GM20431 (cell line): ENCODE measurements around the gene F12.

Source experiments
- in situ Hi-C: fragments of 300-500 bp; cut with MseI, MboI; formaldehyde crosslinking; loops from one replicate; pipeline ENCODE4 v1.15.0; 2020; ENCODE audit warnings: low sequenced_read_pairs; ENCODE audit not compliant: unreplicated experiment

F12 gene

DNA sequence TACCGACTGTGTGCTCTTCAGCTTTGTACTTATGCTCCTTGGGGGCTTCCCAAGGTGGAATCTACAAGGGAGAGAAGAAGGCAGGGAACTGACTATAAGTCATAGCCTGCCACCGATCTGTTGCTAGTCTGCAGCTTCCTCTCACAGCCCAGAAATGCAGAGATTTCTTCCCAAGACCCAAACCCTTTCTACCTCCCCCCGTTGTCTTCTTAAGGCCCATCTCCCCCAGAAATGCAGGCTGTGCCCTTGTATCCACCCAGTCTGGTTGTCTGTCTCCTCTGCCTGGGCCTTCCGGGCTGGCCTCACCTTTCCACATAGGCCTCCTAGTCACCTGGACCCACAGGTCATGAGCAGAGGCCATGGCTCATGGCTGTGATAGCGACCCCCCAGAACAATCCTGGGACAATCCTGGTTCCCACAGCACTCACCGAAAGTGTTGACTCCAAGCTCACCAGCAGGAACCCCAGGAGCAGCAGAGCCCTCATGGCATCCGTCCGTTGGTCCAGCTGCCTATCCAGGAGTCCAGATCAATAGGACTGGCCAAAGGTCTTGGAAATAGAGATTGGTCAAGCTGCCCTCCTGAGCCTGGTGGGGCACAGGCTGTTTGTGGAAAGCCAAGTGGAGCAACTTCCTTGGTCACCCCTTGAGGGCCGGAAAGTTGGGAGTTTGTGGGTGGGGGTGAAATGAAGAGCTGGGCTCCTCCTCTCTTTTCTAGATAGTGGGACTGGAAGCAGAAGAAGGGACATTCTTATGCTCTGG is at the start of gene F12:
Gene F12 (minus strand): TSS at position 522 of the 759 bp plus-strand sequence. CDS start 37 bp downstream, at position 485.
- in situ Hi-C loops = loop anchor here (10.0 kb wide), 1 partner anchor 46 kb away; no protein-coding TSS in a partner anchor

DNA sequence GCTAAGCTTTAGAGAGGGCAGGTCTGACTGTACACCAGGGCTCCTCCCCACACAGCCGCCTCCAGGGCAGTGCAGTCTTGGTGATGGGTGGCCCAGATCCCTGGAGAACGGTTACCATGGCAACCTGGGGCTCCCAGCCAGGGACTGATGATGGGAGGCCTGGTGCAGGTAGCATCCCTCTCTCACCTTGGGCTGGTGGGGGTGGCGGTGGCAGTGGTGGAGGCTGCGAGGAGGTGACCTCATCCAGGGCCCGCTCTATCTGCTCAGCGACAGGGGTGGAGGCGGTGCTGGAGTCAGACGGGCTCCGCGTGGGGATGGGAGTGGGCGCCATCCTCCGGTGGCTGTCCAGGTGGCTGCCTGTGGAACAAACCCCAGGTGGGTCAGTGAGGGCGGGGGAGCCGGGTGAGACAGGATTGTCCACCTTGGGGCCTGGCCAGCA is 49.6 kb upstream of the F12 start:
- in situ Hi-C loops = loop anchor here (10.0 kb wide), 1 partner anchor 54 kb away; the partner anchor contains the start of genes F12 and PFN3

DNA sequence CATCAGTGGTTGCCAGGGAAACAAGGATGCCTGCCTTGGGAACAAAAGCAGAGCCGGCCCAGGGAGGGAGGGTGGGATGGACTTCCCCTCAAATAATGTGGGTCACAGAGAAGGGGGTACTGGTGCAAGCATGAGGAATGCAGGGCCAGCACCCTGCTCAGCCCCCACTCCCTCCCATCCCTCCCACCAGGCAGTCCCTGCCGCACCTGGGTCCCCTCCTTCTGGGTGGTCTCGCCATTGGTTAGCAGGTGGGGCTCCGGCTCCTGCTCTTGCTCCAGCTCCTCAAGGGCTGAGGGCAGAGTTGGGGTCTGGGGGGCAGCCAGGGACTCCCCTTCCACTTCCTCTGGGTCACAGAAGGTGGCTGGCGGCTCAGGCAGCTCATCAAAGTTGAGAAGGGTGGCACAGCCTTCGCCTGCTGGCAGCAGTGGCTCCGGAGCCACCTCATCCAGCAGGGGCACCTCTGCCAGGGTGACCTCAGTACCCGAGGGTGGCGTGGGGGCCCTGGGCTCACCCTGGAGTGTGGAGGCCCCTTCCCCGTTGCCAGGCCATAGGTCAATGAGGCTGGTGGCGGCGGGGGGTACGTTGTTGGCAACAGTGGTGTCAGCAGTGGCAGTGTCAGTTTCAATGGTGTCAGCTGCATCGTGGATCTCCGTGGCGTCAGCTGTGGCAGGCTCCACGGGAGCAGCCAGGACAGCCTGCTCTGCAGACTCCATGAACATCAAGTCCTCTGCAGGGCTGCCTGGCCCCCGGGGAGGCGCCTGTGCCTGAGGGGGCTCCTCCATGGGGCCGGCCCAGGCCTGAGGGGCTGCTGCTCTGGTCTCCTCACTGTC is 48.7 kb upstream of the F12 start:
- in situ Hi-C loops = loop anchor here (10.0 kb wide), 1 partner anchor 53 kb away; the partner anchor contains the start of genes F12 and PFN3

DNA sequence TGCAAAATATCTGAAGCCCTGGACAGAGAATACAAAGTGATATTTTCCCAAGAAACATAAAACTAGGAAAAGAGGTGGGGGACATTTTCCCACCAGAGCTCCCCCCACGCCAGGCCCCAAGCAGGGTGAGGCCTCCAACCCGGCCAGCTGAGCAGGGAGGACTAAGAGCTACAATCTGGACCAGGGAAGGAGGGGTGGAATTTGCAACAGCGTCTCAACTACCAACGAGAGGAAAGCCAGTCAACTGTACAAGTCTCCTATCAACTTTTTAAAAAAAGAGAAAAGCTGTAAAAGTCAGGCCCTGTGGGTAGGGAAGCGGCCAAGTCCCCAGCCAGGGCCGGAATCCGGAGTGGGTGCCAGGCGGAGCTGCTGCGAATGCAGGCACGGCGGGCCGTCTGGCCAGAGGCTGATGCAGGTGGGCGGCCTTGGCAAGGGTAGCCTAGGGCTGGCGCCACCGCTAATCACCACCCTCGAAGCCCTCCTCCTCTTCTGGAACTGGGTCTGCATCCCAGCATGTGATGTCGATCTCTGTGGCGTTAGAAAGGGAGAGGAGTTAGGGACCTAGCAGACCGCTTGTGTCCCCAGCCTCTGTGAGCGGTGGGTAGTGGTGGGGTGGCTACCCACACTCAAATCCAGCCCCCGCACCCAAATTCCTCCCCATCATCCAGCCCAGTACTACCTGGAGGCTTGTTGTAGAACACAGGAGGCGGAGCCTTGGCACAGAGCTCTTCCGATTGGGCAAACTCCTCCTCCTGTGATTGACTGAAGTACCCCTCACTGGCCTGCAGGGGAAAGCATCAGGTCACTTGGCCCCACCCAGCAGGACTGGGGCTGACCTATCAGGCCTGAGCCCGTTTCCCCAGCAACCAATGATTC is 47.9 kb upstream of the F12 start:
- in situ Hi-C loops = loop anchor here (10.0 kb wide), 1 partner anchor 52 kb away; the partner anchor contains the start of genes F12 and PFN3

DNA sequence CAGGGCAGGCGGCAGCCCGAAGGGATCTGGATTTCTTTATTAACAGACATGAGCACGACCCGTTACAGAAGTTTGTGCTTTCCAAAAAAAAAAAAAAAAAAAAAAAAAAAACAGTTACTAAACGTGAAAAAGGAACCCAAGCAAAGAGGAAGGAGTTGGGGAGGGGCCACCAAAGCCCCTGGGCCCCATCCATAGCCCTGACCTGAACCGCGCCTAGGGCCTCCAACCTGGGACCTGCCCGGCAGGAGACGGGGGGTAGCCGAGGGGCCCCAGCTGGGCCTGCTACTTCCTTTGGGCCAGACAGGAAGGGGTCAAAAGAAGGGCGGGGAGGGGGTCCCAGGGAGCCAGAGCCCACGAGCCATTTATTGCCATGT is 47.2 kb upstream of the F12 start:
- in situ Hi-C loops = loop anchor here (10.0 kb wide), 1 partner anchor 52 kb away; the partner anchor contains the start of genes F12 and PFN3

DNA sequence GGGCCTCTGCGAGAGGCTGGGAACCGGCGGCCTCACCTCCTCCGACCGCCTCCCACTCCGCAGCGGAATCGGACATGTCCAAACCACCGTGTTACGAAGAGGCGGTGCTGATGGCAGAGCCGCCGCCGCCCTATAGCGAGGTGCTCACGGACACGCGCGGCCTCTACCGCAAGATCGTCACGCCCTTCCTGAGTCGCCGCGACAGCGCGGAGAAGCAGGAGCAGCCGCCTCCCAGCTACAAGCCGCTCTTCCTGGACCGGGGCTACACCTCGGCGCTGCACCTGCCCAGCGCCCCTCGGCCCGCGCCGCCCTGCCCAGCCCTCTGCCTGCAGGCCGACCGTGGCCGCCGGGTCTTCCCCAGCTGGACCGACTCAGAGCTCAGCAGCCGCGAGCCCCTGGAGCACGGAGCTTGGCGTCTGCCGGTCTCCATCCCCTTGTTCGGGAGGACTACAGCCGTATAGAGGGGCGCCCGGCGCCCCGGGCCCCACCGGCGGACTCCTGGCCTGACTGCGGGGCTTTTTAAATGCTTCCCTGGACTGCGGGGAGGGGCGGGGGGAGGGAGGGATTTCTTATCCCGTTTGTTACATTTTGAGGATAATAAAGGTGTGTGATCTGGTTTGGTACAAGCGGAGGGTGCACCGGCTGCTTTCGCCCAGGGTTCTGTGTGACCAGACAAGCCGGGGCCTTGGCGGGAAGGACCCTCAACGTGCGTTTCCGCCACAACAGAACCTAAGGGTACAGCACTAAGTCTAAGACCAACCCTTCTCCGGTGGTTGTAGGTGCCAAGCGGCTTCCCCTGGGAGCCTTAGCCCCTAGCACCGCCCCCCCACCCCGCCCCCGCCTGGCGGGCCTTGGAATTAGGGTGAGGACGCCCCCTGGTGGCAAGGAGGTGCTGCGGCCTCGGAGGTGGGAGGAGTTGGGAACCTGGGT is 46.6 kb upstream of the F12 start:
- in situ Hi-C loops = loop anchor here (10.0 kb wide), 1 partner anchor 51 kb away; the partner anchor contains the start of genes F12 and PFN3

DNA sequence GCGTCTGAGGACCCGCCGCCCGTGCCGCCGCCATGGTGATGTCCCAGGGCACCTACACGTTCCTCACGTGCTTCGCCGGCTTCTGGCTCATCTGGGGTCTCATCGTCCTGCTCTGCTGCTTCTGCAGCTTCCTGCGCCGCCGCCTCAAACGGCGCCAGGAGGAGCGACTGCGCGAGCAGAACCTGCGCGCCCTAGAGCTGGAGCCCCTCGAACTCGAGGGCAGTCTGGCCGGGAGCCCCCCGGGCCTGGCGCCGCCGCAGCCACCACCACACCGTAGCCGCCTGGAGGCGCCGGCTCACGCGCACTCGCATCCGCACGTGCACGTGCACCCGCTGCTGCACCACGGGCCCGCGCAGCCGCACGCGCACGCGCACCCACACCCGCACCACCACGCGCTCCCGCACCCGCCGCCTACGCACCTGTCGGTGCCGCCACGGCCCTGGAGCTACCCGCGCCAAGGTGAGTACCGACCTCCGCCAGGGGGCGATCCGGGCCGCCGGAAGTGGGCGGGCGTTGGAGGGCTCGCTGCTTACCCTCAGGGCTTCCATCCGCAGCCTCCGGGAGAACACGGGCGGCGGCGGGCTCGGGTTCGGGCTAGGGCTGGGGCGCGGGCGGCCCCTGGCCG is 45.8 kb upstream of the F12 start:
- in situ Hi-C loops = loop anchor here (10.0 kb wide), 1 partner anchor 50 kb away; the partner anchor contains the start of genes F12 and PFN3

DNA sequence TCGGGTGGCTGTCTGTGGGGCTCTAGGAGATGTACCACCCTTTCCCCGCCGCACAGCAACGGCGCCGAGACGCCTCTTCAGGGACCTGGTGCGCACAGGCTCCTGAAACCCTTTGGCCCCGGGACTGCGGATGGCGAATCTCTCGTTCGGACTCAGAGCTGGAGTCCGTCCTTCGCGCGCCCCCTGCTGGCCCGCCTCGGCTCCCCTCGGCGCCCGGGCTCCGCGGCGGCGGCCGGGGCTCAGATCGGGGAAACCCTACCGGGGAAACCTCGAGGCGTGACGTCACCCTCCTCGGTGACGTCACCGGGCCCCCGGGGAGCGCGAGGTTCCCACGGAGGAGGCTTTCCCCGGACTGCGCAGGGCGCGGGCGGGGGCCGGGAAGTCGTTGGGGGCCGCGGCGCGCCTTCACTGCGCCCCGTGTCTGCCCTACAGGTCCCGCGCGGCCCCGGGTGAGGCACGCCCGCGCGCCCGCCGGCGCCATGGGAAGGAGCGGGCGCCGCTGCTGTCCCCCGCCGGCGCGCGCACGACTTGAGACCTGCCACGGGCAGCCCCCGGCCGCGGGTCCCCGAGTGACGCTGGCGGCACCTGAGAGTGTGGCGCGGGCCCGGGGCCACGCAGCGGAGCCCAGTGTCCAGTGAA is 45.2 kb upstream of the F12 start:
- in situ Hi-C loops = loop anchor here (10.0 kb wide), 1 partner anchor 50 kb away; the partner anchor contains the start of genes F12 and PFN3

DNA sequence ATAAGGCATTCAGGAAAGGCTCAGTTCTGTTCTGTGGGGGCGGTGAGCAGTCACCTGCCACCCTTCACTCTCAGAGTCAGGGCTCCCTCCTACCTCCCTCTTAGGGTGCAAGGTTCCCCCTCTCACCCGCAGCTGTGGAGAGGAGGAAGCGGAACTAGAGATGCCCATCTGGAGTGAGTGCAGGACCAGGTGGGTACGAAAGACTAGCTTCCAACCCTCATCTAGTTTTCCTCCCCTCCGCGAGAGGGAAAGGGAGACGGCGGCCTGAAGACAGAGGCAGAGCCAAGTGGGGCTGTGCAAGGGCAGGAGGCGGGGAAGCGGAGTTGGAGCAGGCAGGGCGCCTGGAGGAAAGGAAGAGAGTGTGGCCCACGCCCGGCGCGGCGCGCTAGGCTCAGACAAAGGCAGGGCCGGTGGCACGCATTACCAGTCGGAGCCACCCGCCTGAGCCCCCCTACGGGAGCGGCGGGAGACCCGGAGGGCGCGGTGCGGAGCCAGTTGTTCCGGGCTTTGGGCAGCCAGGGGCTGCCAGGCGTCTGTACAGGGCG is 44.6 kb upstream of the F12 start:
- in situ Hi-C loops = loop anchor here (10.0 kb wide), 1 partner anchor 49 kb away; the partner anchor contains the start of genes F12 and PFN3

DNA sequence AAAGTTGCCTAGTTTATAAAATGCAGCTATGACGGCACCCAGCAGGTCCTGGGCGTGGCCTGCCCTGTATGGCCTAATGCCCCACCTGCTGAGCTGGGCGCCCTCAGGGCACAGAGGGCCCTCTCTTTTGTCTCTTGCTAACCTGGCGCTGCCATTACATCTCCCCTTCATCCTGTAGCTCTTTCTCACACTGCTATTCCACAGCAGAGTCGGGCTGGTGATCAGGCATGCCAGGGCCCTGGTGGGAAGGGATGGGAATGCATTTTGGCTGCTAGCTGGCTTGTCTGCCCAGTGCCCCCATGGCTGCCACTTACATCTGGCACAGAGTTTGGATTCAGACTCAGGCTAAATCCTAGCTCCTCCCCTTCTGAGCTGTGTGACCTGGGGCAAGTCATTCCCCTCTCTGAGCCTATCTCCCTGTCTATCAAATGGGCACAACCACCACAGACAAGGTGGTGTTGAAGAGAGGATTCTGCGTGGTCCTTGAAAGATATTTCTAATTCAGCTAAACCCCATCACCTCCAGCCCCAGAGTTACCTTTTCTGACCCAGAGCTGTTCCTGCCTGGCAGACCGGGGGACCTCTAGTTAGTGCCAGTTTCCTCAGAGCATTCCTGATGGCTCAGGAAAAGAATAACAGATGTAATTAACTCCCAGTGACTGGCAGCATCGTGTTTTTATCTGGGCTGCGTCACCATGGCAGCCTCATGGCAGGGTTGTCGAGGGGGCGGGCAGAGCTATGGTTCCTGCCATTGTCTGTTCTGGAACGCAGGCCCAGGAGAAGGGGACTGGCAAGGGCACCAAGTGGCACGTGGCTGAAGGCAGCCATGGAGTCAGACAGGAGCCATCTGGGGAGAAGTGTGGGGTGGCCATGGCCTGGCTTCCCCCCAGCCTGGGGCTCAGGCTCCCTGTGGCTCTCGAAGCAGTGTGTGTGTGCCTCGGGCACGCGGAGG is 43.6 kb upstream of the F12 start:
- in situ Hi-C loops = loop anchor here (10.0 kb wide), 1 partner anchor 48 kb away; the partner anchor contains the start of genes F12 and PFN3

DNA sequence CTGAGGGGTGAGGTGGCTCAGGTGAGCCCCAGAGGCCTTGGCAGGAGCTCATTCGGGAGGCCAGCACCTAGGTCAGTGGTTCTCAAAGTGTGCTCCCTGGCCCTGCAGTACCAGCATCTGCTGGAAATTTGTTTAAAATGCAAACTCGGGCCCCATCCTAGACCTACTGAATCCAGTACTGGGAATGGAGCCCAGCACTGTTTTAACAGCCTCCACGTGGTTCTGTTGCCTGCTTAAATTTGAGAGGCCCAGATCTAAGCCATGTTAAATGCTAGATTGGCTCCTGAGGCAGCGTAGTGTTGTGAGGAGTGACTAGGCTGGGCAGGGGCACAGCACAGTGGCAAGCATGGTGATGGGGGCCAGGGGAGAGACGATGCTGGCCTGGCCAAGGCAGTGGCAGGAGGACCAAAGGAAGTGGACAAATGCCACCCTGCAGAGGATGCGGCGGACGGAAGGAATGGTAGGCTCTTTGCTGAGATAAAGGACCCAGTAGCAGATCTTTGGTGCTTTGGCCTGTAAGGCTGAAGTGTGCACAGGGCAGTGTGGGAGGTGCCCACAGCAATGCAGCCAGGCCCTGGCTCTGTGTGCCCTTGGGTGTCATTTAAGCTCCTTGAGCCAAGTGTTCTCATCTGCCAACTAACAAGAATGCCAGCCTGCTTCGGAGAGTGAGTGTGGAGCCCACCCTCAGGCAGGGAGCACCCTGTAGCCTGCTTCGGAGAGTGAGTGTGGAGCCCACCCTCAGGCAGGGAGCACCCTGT is 41.5 kb upstream of the F12 start:
- in situ Hi-C loops = loop anchor here (10.0 kb wide), 1 partner anchor 46 kb away; the partner anchor contains the start of genes F12 and PFN3

DNA sequence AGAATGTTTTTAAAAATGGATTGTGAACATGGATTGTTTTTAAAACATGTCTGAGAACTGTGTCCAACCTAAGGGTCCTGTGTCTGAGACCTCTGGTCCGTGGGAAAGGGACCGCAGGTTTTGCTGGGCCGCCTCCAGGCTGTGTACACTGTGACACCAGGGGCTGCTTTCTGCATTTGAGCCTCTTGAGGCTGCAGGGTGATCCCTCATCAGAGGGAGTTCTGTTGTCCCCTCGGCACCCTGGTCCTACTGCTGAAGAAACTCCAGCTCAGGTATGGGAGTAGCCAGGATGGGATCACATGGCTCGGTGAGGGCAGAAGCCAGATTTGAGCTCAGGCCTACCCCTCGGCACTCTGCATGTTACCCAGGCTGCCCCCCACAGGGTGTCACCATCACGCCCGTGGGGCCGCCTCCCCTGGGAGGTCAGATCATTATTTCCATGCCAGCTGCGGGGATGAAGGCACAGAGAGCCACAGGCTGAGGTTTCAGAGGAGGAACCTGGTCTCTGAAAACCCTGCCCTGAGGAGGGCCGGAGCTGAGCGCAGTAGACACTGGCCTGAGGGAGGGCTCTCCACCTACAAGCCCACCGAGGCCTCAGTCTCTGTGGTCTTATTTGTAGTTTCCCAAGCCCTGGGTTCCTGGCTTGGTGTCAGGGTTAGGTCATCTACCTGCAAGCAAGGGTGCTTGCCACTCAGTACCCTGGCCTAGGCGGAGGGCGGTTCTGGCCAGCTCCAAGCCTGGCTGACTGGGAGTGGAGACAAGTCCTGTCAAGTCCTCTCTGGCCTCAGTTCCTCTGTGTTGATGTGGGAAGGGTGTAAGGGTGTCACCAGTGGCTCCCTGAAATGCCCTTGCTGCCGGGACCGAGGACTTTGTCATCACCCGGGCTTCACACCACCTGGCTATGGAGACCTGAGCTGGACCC is 40.0 kb upstream of the F12 start:
- in situ Hi-C loops = loop anchor here (10.0 kb wide), 1 partner anchor 45 kb away; the partner anchor contains the start of genes F12 and PFN3

DNA sequence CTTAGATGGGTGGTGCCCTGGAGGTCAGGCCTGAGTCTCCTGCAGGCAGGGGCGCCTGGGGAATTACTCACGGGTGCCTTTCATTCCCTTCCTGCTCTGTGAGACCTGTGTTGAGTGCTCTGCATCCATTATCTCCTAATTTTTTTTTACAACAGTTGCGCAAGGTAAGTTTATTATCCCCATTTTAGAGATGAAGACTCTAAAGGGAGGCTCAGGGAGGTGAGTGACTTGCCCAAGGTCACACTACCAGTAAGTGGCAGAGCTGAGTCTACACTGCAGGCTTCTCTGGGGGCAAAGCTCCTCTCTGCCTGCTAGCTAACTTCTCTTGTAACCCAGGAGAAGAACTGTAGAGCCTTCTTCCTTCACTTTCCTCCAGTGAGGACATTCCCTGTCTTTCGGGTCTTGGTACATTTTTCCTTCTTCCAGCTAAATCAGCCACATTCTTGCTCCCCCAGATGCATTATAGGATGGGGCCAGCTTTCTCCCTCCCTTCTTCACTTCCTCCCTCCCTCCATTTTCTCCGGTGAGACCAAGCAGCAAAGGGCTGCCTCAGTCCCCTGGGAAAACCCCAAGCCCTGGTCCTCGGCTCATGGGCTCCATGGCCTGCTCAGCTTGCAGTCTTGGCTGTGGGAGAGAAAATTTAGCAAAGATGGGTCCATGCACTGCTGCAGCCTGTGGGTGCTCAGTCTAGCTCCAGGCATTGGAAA is 39.0 kb upstream of the F12 start:
- in situ Hi-C loops = no loop called here
